ENCODE data around the gene SAA1. TPM values are rescaled to one million over a fixed set of nuclear protein-coding genes. Genes with fewer than 3 reads are reported as not detected.

SAA1 gene
- total RNA-seq, 1 donor from 2014 or later, result not detected

DNA sequence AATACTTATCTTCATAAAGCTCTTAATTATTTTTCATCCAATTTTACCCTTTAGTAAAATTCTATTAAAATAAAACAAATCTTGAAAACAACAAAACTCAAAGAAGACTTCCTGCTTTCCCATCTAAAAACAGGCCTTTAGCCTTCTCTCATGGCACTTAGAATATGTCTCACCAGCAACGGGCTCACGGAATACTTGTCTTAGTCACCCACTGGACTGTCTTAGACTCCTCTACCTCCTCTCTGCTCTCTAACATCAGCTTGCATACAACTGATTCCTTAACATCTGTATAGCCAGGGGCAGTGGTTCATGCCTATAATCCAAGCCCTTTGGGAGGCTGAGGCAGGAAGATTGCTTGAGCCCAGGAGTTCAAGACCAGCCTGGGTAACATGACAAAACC lies 42.2 kb downstream of the SAA1 start:
- TF ChIP-seq, protein P1, sequence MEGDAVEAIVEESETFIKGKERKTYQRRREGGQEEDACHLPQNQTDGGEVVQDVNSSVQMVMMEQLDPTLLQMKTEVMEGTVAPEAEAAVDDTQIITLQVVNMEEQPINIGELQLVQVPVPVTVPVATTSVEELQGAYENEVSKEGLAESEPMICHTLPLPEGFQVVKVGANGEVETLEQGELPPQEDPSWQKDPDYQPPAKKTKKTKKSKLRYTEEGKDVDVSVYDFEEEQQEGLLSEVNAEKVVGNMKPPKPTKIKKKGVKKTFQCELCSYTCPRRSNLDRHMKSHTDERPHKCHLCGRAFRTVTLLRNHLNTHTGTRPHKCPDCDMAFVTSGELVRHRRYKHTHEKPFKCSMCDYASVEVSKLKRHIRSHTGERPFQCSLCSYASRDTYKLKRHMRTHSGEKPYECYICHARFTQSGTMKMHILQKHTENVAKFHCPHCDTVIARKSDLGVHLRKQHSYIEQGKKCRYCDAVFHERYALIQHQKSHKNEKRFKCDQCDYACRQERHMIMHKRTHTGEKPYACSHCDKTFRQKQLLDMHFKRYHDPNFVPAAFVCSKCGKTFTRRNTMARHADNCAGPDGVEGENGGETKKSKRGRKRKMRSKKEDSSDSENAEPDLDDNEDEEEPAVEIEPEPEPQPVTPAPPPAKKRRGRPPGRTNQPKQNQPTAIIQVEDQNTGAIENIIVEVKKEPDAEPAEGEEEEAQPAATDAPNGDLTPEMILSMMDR (IDR thresholded peaks at IDR 0.05; ENCODE audit: unreplicated experiment), result no peak
- Mint-ChIP-seq H3K36me3 (ENCODE audit: low read depth, unreplicated experiment) (peaks cover 12% of the 10 kb centered on the region), H3K27me3 (ENCODE audit: unreplicated experiment) (no peaks in the 10 kb centered on the region), H3K4me3 (ENCODE audit: unreplicated experiment) (no peak overlapping the region), H3K27ac (ENCODE audit: unreplicated experiment) (no peak overlapping the region), H3K9me3 (ENCODE audit: unreplicated experiment) (no peaks in the 10 kb centered on the region), H3K4me1 (ENCODE audit: unreplicated experiment) (no peaks in the 10 kb centered on the region)
- no peak for DNase-seq (ENCODE audit: low spot score)

DNA sequence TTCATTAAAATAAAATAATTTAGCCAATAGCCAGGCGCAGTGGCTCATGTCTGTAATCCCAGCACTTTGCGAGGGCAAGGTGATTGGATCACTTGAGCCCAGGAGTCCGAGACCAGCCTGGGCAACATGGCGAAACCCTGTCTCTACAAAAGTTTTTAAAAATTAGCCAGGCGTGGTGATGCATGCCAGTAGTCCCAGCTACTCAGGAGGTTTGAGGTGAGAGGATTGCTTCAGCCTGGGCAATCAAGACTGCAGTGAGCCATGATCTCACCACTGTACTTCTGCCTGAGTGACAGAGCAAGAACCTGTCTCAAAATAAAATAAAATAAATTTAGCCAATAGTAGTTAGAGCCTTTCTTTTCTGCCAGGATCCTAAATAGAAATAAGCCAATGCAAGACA lies 43.6 kb downstream of the SAA1 start:
- Mint-ChIP-seq H3K4me1 (ENCODE audit: unreplicated experiment) (no peaks in the 10 kb centered on the region), H3K27ac (ENCODE audit: unreplicated experiment) (no peak overlapping the region), H3K4me3 (ENCODE audit: unreplicated experiment) (no peak overlapping the region), H3K36me3 (ENCODE audit: low read depth, unreplicated experiment) (peaks cover 11% of the 10 kb centered on the region), H3K27me3 (ENCODE audit: unreplicated experiment) (no peaks in the 10 kb centered on the region), H3K9me3 (ENCODE audit: unreplicated experiment) (no peaks in the 10 kb centered on the region)
- no peak for DNase-seq (ENCODE audit: low spot score)
- TF ChIP-seq, protein P1 (IDR thresholded peaks at IDR 0.05; ENCODE audit: unreplicated experiment), result no peak

GRCh38 chr11:18310800-18311340 lies 44.8 kb downstream of the SAA1 start:
- H3K27ac Mint-ChIP-seq (ENCODE audit: unreplicated experiment), result no peak overlapping the region
- H3K9me3 Mint-ChIP-seq (ENCODE audit: unreplicated experiment), result no peaks in the 10 kb centered on the region
- H3K36me3 Mint-ChIP-seq (ENCODE audit: low read depth, unreplicated experiment), result peaks cover 11% of the 10 kb centered on the region
- H3K4me3 Mint-ChIP-seq (ENCODE audit: unreplicated experiment), result no peak overlapping the region
- H3K27me3 Mint-ChIP-seq (ENCODE audit: unreplicated experiment), result no peaks in the 10 kb centered on the region
- no peaks in the 10 kb centered on the region for H3K4me1 Mint-ChIP-seq (ENCODE audit: unreplicated experiment)
- TF ChIP-seq, protein P1 (IDR thresholded peaks at IDR 0.05; ENCODE audit: unreplicated experiment), result no peak
- DNase-seq (ENCODE audit: low spot score), result no peak

DNA sequence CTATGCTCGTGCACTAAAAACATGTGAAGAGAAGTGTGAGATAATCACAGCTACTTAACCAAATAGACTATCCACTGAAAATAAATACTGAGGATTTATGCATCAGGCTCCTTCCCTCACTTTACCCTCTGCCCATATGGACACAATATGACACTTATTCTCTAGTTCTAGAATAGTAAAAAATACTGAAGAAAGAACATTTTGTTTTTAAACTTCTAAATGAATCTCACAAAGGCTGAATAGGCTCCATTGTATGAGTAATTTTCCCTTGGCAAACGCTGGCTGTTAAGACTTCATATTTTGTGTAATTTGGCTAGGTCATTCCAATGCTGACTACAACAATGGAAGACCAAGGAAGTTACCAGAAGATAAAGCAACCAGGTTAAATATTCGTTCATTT lies 45.9 kb downstream of the SAA1 start:
- TF ChIP-seq, protein P1 (IDR thresholded peaks at IDR 0.05; ENCODE audit: unreplicated experiment), result no peak
- Mint-ChIP-seq H3K4me3 (ENCODE audit: unreplicated experiment) (no peak overlapping the region), H3K9me3 (ENCODE audit: unreplicated experiment) (no peaks in the 10 kb centered on the region), H3K4me1 (ENCODE audit: unreplicated experiment) (no peaks in the 10 kb centered on the region), H3K36me3 (ENCODE audit: low read depth, unreplicated experiment) (peaks cover 8% of the 10 kb centered on the region), H3K27ac (ENCODE audit: unreplicated experiment) (no peak overlapping the region), H3K27me3 (ENCODE audit: unreplicated experiment) (no peaks in the 10 kb centered on the region)
- no peak for DNase-seq (ENCODE audit: low spot score)

DNA sequence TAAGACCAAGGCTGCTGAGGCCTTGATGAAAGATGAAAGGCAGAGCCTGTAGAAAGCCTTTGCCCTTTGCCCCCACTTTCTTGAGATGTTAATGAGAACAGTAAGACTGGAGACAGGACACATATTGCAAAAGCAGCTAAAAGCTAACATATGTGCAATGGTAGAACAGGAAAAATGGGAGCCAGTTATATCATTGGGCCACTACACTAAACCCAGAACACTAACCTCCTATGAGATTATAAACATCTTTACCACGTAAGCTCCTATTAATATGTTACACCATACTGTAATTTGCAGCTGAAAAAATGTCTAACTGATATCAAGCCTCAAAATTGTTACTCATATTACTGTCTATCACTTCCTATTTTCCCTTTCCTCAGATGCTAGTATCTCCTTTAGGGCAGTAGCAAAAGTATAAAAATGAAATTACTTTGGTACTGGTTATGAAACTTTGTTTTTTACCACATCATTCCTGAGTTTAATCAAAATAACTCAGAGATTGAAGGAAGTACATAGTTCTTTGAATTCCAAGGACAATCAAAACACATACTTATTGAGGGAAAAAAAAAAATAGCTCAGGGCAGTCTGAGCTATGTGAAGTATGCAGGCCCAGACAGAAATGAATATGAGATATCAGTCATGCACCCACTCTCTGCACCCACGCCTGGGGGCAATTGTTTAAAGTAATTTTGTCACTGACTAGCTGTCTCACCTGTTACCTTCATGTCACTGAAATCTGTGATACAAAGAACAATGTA lies 46.8 kb downstream of the SAA1 start:
- TF ChIP-seq, protein P1 (IDR thresholded peaks at IDR 0.05; ENCODE audit: unreplicated experiment), result no peak
- no peak for DNase-seq (ENCODE audit: low spot score)
- Mint-ChIP-seq H3K4me3 (ENCODE audit: unreplicated experiment) (no peak overlapping the region), H3K36me3 (ENCODE audit: low read depth, unreplicated experiment) (peaks cover 8% of the 10 kb centered on the region), H3K27me3 (ENCODE audit: unreplicated experiment) (no peaks in the 10 kb centered on the region), H3K9me3 (ENCODE audit: unreplicated experiment) (no peaks in the 10 kb centered on the region), H3K4me1 (ENCODE audit: unreplicated experiment) (no peaks in the 10 kb centered on the region), H3K27ac (ENCODE audit: unreplicated experiment) (no peak overlapping the region)

Data from endothelial cell (in vitro differentiated cells).